ENCODE results near the gene TSPAN2.

Gene TSPAN2

DNA sequence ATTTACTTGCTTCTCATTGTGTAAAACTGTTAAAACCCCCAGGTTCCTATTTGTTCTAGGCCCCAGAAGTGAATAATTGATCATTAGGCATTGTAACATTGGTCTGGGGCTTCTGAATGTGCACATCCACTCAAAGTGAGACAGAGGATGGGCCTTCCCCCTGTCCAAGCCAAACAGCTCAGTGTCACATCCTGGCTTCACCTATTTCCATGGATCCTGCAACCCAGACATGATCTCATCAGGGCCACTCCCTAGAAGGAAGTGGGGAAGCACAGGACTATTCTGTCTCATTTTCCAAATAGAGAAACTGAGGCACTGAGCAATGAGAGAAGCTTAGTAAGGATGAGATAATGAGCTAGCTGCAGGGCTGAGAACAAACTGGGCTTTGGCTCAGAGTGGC lies 47.4 kb upstream of the TSPAN2 start:
- Histone ChIP-seq H3K9ac (ENCODE audit: low read length) (no peak overlapping the region), H3K4me2 (ENCODE audit: low read length) (no peak overlapping the region), H4K20me1 (ENCODE audit: insufficient read depth, low read length) (no peaks in the 10 kb centered on the region), H3K4me1 (ENCODE audit: low read length) (no peaks in the 10 kb centered on the region), H3K27me3 (ENCODE audit: low read depth, low read length) (no peaks in the 10 kb centered on the region; the same call in 1 of the 2 replicates), H3K9me3 (ENCODE audit: insufficient read depth, low read length) (no peaks in the 10 kb centered on the region), H2AFZ (ENCODE audit: low read depth, low read length) (no peak overlapping the region), H3K36me3 (replicated peaks; ENCODE audit: low read depth, low read length) (no peaks in the 10 kb centered on the region), H3K79me2 (ENCODE audit: low read length) (no peaks in the 10 kb centered on the region), H3K27ac (ENCODE audit: low read length) (no peak overlapping the region), H3K4me3 (ENCODE audit: low read length) (no peak overlapping the region)
- no peak for TF ChIP-seq CTCF (IDR thresholded peaks at IDR 0.05; ENCODE audit: low read depth, low read length)
- no peak for TF ChIP-seq EZH2phosphoT487 (IDR thresholded peaks at IDR 0.05; ENCODE audit: low read depth)

GRCh38 chr1:115136106-115136505 lies 46.8 kb upstream of the TSPAN2 start:
- Histone ChIP-seq H3K4me2 (ENCODE audit: low read length) (no peak overlapping the region), H3K9ac (ENCODE audit: low read length) (no peak overlapping the region), H4K20me1 (ENCODE audit: insufficient read depth, low read length) (no peaks in the 10 kb centered on the region), H3K36me3 (replicated peaks; ENCODE audit: low read depth, low read length) (no peaks in the 10 kb centered on the region), H3K9me3 (ENCODE audit: insufficient read depth, low read length) (no peaks in the 10 kb centered on the region), H3K4me3 (ENCODE audit: low read length) (no peak overlapping the region), H3K27me3 (ENCODE audit: low read depth, low read length) (no peaks in the 10 kb centered on the region; the same call in 1 of the 2 replicates), H3K27ac (ENCODE audit: low read length) (no peak overlapping the region), H3K4me1 (ENCODE audit: low read length) (no peaks in the 10 kb centered on the region), H3K79me2 (ENCODE audit: low read length) (no peaks in the 10 kb centered on the region), H2AFZ (ENCODE audit: low read depth, low read length) (no peak overlapping the region)
- TF ChIP-seq EZH2phosphoT487 (IDR thresholded peaks at IDR 0.05; ENCODE audit: low read depth): no peak

- no peak overlapping the region for H3K4me2 ChIP-seq (ENCODE audit: low read length)
- no peaks in the 10 kb centered on the region for H4K20me1 ChIP-seq (ENCODE audit: insufficient read depth, low read length)
- TF ChIP-seq EZH2phosphoT487 (IDR thresholded peaks at IDR 0.05; ENCODE audit: low read depth) (no peak), CTCF (IDR thresholded peaks at IDR 0.05; ENCODE audit: low read depth, low read length) (no peak)
- H3K9me3 ChIP-seq (ENCODE audit: insufficient read depth, low read length): no peaks in the 10 kb centered on the region
- H3K4me3 ChIP-seq (ENCODE audit: low read length): no peak overlapping the region
- no peaks in the 10 kb centered on the region for H3K36me3 ChIP-seq (replicated peaks; ENCODE audit: low read depth, low read length)
- H2AFZ ChIP-seq (ENCODE audit: low read depth, low read length): no peak overlapping the region
- H3K27ac ChIP-seq (ENCODE audit: low read length): no peak overlapping the region
- no peaks in the 10 kb centered on the region; the same call in 1 of the 2 replicates for H3K27me3 ChIP-seq (ENCODE audit: low read depth, low read length)
- no peak overlapping the region for H3K9ac ChIP-seq (ENCODE audit: low read length)
- H3K79me2 ChIP-seq (ENCODE audit: low read length): no peaks in the 10 kb centered on the region
- no peaks in the 10 kb centered on the region for H3K4me1 ChIP-seq (ENCODE audit: low read length)
These were observed 46.4 kb upstream of the TSPAN2 start for GRCh38 chr1:115135681-115136080.

DNA sequence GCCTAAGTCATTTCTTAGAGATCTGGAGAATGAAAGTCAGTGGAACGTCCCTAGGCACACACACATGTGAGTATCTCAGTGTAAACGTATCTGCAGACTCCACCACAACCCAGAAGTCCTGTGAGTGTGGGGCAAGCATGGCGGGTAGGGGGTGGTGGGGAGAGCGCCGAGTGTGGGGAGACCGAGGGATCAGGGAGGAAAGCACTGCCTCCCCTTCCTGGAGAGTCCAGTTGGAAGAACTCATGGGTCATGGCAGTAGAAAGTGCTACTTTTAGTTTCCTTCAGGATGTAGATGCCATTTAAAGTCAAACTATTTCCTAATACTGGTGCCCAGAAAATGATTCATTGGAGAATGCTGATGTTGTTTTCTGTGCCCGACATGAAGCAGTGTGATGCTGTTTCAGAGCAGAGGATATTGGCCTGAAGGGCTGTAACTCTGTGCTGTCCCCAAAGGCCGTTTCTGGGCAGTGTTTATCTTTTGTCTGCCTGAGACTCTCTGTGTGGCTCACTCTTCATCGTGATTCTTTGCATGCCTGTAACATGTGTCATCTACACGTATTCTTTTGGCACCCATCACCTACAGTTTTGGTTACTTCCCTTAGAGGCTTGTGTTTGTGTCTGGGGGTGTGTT lies 45.7 kb upstream of the TSPAN2 start:
- H3K4me3 ChIP-seq (ENCODE audit: low read length): no peak overlapping the region
- H4K20me1 ChIP-seq (ENCODE audit: insufficient read depth, low read length): no peaks in the 10 kb centered on the region
- H3K27ac ChIP-seq (ENCODE audit: low read length): no peak overlapping the region
- no peak overlapping the region for H2AFZ ChIP-seq (ENCODE audit: low read depth, low read length)
- no peaks in the 10 kb centered on the region for H3K9me3 ChIP-seq (ENCODE audit: insufficient read depth, low read length)
- no peak overlapping the region for H3K4me2 ChIP-seq (ENCODE audit: low read length)
- TF ChIP-seq EZH2phosphoT487 (IDR thresholded peaks at IDR 0.05; ENCODE audit: low read depth): no peak
- no peak for TF ChIP-seq CTCF (IDR thresholded peaks at IDR 0.05; ENCODE audit: low read depth, low read length)
- no peaks in the 10 kb centered on the region for H3K4me1 ChIP-seq (ENCODE audit: low read length)
- no peaks in the 10 kb centered on the region; the same call in 1 of the 2 replicates for H3K27me3 ChIP-seq (ENCODE audit: low read depth, low read length)
- no peak overlapping the region for H3K9ac ChIP-seq (ENCODE audit: low read length)
- no peaks in the 10 kb centered on the region for H3K79me2 ChIP-seq (ENCODE audit: low read length)
- no peaks in the 10 kb centered on the region for H3K36me3 ChIP-seq (replicated peaks; ENCODE audit: low read depth, low read length)

All from OCI-LY3 (cell line).